GM13977 (cell line): Measurements from ENCODE around the gene PAM16.

ENCODE experiments used
- DNase-seq: peaks from one replicate; pipeline ENCODE4 v3.0.0; 2012; ENCODE audit warnings: low spot score
- CTCF ChIP-seq: IDR thresholded peaks from 2 replicates; pipeline ENCODE4 v1.5.1; 2012; ENCODE audit warnings: mild to moderate bottlenecking, control low read depth; ENCODE audit not compliant: insufficient read depth; ENCODE audit errors: extremely low read depth, missing control alignments
- in situ Hi-C: fragments of 300-500 bp; cut with MboI; formaldehyde crosslinking; loops from one replicate; pipeline ENCODE4 v1.12.0; 2022; ENCODE audit warnings: low sequenced_read_pairs, low pct_unique_long_range_greater_than_20kb, mixed read lengths, inconsistent platforms; ENCODE audit not compliant: unreplicated experiment

Gene PAM16

DNA sequence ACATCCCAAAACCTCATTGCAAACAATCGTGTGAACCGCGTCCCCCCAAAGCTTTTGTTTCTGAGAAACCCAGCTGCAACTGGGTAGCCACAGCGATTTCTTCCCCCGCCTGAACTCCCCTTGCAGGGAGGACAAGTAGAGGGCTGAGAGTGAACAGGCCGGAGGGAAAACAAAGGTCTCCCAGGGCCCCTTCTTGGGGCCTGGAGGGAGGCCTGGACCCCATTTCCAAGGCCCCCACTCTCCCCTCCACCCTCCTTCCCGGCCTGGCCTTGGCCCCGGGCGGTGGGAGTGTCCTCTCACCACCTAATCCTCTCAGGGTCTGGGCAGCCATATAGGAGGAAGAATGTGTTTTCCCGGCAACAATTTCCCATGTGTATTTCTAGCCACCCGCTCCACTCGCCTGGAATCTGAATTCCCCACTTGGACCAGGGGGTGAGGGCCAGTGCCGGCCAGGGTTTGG, 32.6 kb downstream of the PAM16 start:
- no peak for DNase-seq

DNA sequence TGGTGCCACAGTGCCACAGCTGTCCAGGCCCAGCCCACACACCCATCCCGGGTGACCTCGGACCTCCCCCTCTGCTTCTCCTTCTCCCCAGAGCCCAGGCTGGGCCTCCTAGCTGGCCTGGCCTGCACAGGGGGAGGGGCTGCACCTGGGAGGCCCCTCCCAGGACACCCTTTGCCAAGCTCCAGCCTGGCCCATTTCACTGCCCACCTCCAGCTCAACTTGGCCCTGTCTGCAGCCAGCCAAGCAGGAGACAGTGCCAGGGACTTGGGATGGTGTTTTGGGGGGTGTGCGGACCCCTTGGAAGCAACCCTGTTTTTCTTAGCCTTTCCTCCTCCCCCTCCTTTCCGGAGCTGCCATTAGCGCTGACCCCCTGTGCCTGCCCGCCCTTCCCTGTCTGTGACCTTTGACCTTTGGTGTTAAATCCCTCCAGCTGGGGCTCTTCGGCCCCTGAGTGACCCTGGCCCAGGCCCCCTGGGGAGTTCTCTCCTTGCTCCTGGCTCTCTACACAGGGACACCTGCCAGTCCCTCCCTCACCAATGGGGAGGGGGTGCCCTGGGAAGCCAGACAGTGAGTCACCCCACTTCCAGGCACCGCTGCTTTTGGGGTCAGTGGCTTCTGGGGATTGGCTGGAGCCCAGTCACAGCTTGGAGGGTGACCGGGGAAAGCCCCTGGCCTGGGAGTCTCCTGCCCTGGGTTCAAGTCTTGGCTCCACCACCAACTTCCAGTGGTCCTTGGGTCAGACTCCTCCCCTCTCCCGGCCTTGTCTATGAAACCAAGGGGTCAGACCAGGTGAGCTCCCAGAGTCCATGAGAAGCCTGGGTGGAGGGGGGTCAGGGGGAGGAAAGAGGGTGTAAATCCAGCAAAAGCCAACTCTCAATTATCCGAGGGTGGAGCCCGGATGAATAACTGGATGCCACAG, 33.3 kb downstream of the PAM16 start:
- in situ Hi-C loops = no loop called here
- no peak for DNase-seq
- no peak for TF ChIP-seq CTCF

More for the DNA sequence above, 32.6 kb downstream of the PAM16 start:
- no peak for TF ChIP-seq CTCF
- in situ Hi-C loops = no loop called here

DNA sequence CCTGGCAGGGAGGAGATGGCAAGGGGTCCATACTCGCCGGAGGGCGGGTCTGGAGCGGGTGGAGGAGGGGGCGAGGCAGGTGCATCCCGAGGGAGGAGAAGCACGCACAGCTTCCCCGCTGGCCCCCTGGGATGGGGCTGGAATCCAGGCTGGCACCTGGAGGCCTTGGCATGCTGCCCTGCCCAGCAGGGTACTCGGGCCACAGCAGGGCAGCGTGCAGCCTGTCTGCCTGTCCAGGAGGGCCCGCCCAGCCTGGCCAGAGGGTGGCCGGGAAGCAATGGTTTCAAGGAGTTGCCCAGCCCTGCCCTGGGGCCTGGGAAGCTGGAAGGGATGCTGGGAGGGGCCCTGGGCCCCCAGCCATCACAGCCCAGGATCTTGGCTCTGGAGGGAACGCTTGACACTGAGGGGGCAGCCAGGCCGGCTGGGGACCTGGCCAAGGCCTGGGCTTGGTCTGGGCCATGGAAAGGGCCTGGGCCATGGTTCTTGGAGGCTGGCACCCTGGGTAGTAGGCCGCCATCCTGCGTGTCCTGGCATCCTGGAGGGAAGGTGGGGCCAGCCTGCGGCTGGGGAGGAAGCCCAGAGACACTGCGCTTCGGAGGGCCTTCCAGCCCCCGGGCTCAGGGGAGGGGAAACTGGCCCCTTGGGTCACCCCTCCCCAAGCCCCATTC, 34.1 kb downstream of the PAM16 start:
- no peak for DNase-seq
- in situ Hi-C loops = no loop called here
- TF ChIP-seq CTCF = no peak

GRCh38 chr16:4316108-4316863, 34.8 kb downstream of the PAM16 start:
- DNase-seq = no peak
- in situ Hi-C loops = no loop called here
- TF ChIP-seq CTCF = no peak

DNA sequence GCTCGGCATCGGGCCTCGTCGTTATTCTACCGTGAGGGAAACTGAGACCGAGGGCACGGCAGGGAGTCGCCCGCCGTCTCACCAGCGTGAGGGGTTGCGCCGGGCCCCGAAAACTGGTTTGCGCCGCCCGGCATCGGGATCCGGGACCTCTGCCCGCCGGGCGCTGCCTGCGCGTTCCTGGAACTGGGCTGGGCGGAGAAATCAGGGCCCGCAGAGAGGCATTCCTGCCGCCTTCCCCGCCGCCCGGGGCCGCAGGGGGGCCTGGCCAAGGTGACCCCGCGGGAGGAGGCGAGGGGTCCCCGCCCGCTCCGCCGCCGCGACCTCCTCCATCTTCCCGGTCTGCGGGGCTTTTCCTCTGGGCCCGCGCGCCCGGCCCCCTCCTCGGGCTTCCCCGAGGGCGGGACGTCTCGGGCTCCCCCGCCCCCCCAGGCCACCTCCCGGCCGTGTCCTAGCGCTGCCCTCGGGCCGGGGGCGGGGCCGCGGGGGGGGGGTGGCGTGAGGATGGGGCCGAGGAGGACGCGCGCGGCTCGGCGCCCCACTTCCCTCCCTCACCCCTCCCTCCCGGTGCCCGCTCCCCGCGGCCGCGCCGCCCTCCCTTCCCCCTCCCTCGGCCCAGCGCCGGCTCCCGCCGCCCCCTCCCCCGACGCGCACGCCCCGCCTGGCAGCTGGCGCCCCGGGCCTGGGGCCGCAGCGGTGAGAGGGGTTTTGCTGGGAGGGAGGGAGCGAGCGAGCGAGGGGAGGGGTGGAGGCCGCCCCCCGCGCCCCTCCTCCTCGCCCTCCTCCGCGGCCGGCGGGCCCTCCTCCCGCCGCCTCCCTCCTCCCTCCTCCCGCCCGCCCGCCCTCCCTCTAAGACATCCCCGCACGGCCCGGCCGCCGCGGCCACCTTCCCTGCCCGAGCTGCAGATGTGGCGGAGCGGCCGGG, 35.7 kb downstream of the PAM16 start, which contains the start of gene GLIS2:
TSS of gene GLIS2 (plus strand) at position 882 of the 922 bp plus-strand sequence. CDS start 16,214 bp downstream, outside the sequence.
- DNase-seq = peak; percentile 80
- in situ Hi-C loops = no loop called here
- TF ChIP-seq CTCF = no peak
